ENCODE results near the gene TMEM91.

TMEM91 gene

DNA sequence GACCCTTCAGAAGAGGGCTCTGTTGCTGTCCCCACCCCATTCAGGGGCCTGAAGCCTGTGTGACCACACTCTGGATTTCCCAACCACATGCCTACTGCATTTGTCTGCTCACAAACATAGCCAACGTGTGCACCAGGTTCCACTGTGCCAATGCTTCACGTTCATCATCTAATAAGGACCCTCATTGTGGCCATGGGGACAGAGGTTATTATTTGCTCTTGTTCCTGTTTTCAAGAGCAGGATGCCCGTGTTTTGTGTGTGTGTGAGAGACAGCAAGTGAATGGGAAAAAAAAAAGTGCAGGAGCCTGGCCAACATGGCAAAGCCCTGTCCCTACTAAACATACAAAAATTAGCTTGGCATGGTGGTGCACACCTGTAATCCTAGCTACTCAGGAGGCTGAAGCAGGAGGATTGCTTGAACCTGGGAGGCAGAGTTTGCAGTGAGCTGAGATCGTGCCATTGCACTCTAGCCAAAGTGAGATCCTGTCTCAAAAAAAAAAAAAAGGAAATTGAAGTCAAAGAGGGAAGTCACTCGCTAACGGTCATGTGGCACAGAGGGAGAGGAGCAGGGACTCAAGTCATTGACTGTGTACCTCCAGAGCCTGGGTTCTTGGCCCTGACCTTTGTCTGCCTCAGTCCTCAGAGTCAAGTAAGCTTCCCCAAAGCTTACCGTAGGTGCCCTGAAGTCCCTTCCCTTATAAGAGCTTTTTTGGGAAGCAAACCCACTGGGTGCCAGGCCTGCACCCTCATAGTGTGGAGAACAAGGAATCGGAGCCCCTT, 44.0 kb downstream of the TMEM91 start:
- Histone ChIP-seq H3K27ac (no peak overlapping the region), H3K9me3 (ENCODE audit: severe bottlenecking) (no peaks in the 10 kb centered on the region), H3K36me3 (peaks cover 24% of the 10 kb centered on the region), H3K27me3 (ENCODE audit: insufficient read depth, low read depth, severe bottlenecking) (no peaks in the 10 kb centered on the region), H3K4me3 (ENCODE audit: low read depth, low read length) (no peak overlapping the region)
- no peak for DNase-seq
- no peak for TF ChIP-seq CTCF (IDR thresholded peaks at IDR 0.05; ENCODE audit: low read depth, low read length)

GRCh38 chr19:41421314-41421713, 45.0 kb downstream of the TMEM91 start:
- Histone ChIP-seq H3K9me3 (ENCODE audit: severe bottlenecking) (no peaks in the 10 kb centered on the region), H3K27ac (no peak overlapping the region), H3K4me3 (ENCODE audit: low read depth, low read length) (no peak overlapping the region), H3K36me3 (peaks cover 24% of the 10 kb centered on the region), H3K27me3 (ENCODE audit: insufficient read depth, low read depth, severe bottlenecking) (no peaks in the 10 kb centered on the region)
- DNase-seq: no peak
- TF ChIP-seq CTCF (IDR thresholded peaks at IDR 0.05; ENCODE audit: low read depth, low read length): no peak

DNA sequence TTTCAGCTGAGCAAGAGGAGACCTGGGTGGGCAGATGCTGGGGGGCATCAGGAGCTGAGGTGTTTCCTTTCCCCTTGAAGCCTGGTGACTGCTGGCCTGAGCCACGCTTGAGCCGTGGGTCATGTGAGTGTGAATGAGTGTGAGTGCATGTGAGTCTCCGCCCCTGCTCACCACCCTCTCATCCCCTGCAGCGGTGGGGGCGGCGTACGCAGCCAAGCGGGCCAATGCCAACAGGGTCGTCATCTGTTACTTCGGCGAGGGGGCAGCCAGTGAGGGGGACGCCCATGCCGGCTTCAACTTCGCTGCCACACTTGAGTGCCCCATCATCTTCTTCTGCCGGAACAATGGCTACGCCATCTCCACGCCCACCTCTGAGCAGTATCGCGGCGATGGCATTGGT, 45.6 kb downstream of the TMEM91 start:
- TF ChIP-seq CTCF (IDR thresholded peaks at IDR 0.05; ENCODE audit: low read depth, low read length): no peak
- DNase-seq: no peak

DNA sequence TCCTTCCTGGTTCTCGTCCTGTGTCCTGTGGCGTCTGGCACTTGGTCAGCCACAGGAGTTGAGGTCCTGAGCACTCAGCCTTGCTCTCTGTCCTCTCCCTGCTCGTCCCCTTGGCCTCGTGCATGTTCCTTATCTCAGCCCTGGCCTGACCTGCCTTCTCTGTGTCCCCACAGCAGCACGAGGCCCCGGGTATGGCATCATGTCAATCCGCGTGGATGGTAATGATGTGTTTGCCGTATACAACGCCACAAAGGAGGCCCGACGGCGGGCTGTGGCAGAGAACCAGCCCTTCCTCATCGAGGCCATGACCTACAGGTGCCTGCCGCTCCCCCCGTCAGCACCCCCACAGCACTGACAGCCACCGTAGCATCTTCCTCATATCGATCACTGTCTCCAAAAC, 46.1 kb downstream of the TMEM91 start:
- no peak for DNase-seq
- peaks cover 24% of the 10 kb centered on the region for H3K36me3 ChIP-seq
- no peak for TF ChIP-seq CTCF (IDR thresholded peaks at IDR 0.05; ENCODE audit: low read depth, low read length)

More for the DNA sequence above, 45.6 kb downstream of the TMEM91 start:
- no peak overlapping the region for H3K27ac ChIP-seq
- no peak overlapping the region for H3K4me3 ChIP-seq (ENCODE audit: low read depth, low read length)
- H3K27me3 ChIP-seq (ENCODE audit: insufficient read depth, low read depth, severe bottlenecking): no peaks in the 10 kb centered on the region
- H3K36me3 ChIP-seq: peaks cover 24% of the 10 kb centered on the region
- H3K9me3 ChIP-seq (ENCODE audit: severe bottlenecking): no peaks in the 10 kb centered on the region

DNA sequence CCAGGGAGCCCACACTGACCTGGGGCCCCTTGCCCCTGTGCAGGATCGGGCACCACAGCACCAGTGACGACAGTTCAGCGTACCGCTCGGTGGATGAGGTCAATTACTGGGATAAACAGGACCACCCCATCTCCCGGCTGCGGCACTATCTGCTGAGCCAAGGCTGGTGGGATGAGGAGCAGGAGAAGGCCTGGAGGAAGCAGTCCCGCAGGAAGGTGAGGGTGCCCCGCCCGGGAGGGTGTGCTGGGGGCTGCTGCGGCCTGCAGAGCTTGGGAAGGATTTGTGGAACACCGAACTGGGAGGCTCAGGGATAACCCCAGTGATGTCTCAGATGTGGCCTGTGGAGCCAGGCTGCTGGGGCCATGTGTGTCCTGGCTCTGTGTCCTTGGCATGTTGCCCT, 46.6 kb downstream of the TMEM91 start:
- Histone ChIP-seq H3K4me3 (ENCODE audit: low read depth, low read length) (no peak overlapping the region), H3K27ac (no peak overlapping the region), H3K36me3 (peaks cover 24% of the 10 kb centered on the region), H3K9me3 (ENCODE audit: severe bottlenecking) (no peaks in the 10 kb centered on the region), H3K27me3 (ENCODE audit: insufficient read depth, low read depth, severe bottlenecking) (no peaks in the 10 kb centered on the region)
- DNase-seq: no peak
- no peak for TF ChIP-seq CTCF (IDR thresholded peaks at IDR 0.05; ENCODE audit: low read depth, low read length)

More for the DNA sequence above, 46.1 kb downstream of the TMEM91 start:
- Histone ChIP-seq H3K9me3 (ENCODE audit: severe bottlenecking) (no peaks in the 10 kb centered on the region), H3K4me3 (ENCODE audit: low read depth, low read length) (no peak overlapping the region), H3K27ac (no peak overlapping the region), H3K27me3 (ENCODE audit: insufficient read depth, low read depth, severe bottlenecking) (no peaks in the 10 kb centered on the region)
